HG03469 (cell line): Measurements from ENCODE around the gene SEMA3G.

Experiments
- ATAC-seq: cut with Tn5 transposase; IDR thresholded peaks from one replicate; pipeline ENCODE4 v1.9.1; 2021; ENCODE audit warnings: mild to moderate bottlenecking, moderate library complexity, moderate number of reproducible peaks; ENCODE audit not compliant: unreplicated experiment

The SEMA3G gene

GRCh38 chr3:52397676-52398399, 47.1 kb downstream of the SEMA3G start:
- no peak for ATAC-seq

DNA sequence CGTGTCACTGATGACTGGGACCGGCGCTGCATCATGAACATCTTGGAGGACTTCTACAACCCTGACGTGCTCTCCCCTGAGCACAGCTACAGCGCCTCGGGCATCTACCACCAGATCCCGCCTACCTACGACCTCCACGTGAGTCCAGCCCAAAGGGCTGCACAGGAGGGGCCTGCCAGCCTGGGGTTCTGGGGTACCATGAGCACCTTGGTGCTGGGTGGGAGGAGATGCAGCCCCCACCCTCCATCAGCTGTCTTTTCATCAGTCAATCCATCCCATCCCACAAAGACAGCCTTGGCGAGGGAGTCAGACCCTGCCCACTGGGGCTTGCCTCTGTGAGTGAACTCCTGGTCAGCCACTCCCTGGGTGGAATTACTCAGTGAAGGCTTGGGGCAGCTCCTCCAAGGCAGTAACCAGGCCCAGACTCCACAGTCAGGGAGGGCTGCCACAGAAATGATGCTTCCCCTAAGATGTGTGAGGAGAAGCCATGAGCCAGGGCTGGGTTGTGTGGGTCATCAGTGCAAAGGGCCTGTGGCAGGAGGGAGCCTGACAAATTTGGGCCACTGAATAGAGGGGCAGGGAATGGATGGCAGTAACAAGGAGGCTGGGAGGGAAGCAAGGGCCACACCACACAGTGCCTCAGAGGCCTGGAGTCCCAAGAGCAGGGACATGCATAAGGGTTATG, 47.9 kb downstream of the SEMA3G start:
- no peak for ATAC-seq

DNA sequence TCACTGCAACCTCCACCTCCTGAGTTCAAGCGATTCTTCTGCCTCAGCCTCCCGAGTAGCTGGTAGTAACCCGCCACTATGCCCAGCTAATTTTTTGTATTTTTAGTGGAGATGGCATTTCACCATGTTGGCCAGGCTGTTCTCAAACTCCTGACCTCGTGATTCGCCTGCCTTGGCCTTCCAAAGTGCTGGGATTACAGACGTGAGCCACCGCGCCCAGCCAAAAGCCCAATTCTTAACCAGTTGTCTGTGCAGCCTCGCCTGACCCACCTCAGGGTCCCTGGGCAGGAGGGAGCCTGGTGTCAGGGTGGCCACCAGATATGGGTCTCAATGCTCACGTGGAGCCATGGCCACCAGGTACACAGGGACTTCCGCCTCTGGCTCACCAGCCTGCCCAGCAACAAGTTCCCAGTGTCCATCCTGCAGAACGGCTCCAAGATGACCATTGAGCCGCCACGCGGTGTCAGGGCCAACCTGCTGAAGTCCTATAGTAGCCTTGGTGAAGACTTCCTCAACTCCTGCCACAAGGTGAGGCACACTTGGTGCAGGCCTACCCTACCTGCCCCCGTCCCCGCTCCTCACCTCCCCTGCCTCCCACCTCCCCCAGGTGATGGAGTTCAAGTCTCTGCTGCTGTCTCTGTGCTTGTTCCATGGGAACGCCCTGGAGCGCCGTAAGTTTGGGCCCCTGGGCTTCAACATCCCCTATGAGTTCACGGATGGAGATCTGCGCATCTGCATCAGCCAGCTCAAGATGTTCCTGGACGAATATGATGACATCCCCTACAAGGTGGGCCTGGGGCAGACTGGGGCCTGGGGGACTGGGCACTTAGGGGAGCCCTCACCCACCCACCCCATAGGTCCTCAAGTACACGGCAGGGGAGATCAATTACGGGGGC, 48.6 kb downstream of the SEMA3G start:
- ATAC-seq, result no peak

DNA sequence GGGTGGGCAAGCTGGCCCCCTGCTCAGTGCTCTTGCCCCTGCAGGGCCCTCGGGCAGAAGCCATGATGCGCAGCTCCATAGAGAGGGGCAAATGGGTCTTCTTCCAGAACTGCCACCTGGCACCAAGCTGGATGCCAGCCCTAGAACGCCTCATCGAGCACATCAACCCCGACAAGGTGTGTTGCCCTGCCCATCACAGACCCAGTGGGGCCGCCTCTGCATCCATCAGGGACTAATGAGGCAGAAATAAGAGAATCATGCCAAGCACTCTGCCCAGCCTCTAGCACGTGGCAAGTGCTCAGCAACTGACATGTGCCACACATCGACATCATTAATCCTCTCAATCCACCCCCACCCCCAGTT, 49.4 kb downstream of the SEMA3G start:
- no peak for ATAC-seq

DNA sequence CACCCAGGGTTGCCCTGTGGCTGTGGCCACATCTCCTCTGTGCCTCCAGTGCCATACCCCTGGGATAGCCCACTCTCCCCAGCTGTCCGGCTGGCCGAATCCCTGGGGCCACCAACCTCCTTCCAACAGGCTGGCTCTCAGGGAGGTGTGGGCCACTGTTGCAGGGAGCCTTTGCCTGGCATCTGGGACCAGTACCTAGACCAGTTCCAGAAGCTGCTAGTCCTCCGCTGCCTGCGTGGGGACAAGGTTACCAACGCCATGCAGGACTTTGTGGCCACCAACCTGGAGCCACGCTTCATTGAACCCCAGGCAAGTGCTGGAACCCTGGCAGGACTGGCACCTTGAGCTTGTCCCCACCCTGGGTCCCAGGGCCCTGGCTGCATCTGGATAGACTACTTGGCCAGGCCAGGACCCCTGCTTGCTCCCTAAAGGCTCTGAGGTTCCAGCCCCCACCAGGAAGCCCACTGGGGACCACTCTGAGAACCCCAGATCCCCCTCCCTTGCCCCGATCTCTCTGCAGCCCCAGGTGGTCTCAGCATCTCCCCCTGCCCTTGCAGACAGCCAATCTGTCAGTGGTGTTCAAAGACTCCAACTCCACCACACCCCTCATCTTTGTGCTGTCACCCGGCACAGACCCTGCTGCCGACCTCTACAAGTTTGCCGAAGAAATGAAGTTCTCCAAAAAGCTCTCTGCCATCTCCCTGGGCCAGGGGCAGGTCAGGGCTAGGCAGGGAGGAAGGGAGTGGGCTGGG, 50.0 kb downstream of the SEMA3G start:
- ATAC-seq, result no peak

GRCh38 chr3:52393959-52394670, 50.8 kb downstream of the SEMA3G start:
- no peak for ATAC-seq

GRCh38 chr3:52393131-52393807, 51.6 kb downstream of the SEMA3G start:
- no peak for ATAC-seq

- no peak for ATAC-seq
These were observed 52.5 kb downstream of the SEMA3G start for GRCh38 chr3:52392216-52392930.

DNA sequence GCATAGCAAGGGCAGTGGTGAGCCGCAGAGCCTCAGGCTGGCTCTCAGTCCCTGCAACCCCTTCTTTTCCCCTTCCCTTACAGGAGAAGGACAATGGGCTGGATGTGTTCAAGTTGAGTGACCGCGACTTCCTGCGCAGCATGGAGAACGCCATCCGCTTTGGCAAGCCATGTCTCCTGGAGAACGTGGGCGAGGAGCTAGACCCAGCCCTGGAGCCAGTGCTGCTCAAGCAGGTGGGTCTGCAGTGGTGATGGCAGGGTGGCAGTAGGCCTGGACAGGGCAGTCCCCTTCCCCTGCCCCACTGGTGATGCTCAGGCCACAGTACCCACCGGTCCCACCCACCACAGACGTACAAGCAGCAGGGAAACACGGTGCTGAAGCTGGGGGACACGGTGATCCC, 53.8 kb downstream of the SEMA3G start:
- no peak for ATAC-seq

DNA sequence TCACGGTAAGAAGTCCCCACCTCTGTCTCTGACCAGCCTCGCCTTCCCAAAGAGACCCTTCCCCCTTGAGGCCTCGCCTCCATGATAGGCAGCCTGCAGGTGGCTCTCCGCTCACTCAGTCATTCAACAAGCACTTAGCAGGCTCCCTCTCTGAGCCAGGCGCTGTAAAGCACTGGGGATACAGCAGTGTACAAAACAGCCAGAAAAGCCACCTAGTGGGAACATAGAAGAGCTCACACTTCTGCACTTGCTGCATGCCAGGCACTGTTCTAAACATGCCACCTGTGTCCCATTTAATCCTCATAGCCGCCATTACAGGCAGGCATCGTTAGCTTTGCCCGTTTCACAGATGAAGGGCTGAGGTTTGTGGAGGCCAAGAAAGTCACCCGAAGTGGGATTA, 56.0 kb downstream of the SEMA3G start:
- ATAC-seq, result no peak

DNA sequence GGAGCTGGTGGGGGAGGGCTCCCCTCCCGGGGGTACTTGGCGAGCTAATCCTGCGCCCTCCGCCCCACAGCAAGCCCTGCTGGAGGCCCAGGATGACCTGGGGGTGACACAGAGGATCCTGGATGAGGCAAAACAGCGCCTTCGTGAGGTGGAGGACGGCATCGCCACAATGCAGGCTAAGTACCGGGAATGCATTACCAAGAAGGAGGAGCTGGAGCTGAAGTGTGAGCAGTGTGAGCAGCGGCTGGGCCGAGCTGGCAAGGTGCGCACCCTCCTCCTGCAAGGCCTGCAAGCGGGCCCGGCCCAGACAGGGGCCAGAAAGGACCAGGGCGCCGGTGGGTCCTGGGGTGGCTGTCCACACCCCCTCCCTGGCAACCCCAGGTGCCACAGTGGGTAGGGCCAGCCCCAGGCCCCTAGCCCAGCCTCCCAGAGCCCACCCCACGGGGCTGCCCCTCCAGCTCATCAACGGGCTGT, 56.5 kb downstream of the SEMA3G start:
- ATAC-seq, result no peak

- no peak for ATAC-seq
These were observed 57.4 kb downstream of the SEMA3G start for GRCh38 chr3:52387481-52387880.

DNA sequence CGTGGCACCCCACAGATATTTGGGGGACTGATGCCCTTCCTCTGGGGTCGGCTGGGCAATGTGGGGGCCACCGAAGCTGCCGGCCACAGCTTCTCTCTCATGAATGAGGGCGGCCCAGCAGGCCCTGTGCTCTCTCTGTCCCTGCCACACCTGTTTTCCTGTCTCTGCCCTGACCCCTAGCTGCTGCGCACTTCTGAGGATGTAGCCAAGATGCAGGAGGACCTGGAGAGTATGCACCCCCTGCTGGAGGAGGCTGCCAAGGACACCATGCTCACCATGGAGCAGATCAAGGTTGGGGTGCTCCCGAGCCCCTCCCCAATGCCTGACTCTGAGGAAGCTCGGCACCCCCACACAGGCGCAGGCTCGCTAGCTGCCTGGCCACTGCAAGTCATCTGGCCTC, 59.7 kb downstream of the SEMA3G start:
- ATAC-seq, result no peak

- no peak for ATAC-seq
These were observed 60.7 kb downstream of the SEMA3G start for GRCh38 chr3:52384019-52384761.

DNA sequence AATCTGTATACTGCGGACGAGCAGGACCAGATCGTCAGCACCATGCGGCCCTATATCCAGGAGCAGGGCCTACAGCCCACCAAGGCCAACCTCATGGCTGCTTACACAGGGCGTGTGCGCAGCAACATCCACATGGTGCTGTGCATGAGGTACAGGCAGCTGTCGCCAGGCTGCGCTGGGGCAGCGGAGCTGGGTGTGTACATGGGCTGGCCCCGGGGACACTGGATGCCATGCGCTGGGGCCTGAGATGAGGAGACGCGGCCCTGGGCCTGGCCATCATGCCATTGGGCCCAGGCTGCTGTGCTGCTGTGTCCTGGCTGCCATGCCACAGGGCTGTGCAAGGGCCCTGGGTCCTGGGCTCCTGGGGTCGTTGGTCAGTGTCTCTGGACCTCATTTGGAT, 61.5 kb downstream of the SEMA3G start:
- ATAC-seq, result no peak
